PC-3 (cell line): ENCODE measurements around the gene ZCWPW1.

ENCODE experiments used
- EZH2 ChIP-seq: fragments of 300-600 bp; sonication (generic); IDR thresholded peaks from one replicate; pipeline ENCODE4 v1.6.1; 2017; ENCODE audit warnings: antibody characterized with exemption, mild to moderate bottlenecking, low read length; ENCODE audit not compliant: unreplicated experiment
- TF ChIP-seq, protein P1 (sequence below): fragments of 300-600 bp; sonication (generic); conservative IDR thresholded peaks from 2 replicates; pipeline ENCODE4 v1.5.1; 2017; ENCODE audit warnings: antibody characterized with exemption, low read depth, mild to moderate bottlenecking, low read length

DNA sequence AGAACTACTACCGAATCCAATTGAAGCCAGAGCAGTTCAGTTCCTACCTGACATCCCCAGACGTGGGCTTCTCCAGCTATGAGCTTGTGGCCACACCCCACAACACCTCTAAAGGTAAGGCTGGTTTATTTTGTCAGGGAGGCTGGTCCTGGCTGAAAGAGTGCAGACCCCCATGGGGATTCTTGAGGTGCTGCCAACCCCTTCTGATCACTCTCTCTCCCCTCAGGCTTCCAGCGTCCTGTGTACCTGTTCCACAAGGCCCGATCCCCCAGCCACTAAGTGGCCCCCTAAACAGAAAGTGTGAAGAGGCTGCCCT, 4.7 kb upstream of the ZCWPW1 start:
- TF ChIP-seq, protein P1, sequence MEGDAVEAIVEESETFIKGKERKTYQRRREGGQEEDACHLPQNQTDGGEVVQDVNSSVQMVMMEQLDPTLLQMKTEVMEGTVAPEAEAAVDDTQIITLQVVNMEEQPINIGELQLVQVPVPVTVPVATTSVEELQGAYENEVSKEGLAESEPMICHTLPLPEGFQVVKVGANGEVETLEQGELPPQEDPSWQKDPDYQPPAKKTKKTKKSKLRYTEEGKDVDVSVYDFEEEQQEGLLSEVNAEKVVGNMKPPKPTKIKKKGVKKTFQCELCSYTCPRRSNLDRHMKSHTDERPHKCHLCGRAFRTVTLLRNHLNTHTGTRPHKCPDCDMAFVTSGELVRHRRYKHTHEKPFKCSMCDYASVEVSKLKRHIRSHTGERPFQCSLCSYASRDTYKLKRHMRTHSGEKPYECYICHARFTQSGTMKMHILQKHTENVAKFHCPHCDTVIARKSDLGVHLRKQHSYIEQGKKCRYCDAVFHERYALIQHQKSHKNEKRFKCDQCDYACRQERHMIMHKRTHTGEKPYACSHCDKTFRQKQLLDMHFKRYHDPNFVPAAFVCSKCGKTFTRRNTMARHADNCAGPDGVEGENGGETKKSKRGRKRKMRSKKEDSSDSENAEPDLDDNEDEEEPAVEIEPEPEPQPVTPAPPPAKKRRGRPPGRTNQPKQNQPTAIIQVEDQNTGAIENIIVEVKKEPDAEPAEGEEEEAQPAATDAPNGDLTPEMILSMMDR, result no peak
- TF ChIP-seq EZH2, result no peak
